GM12878 (cell line): Measurements from ENCODE around the gene KNSTRN. TPM values are rescaled to one million over a fixed set of nuclear protein-coding genes. Genes with fewer than 3 reads are reported as not detected.
A peak's percentile ranks its signal among the peaks of the same experiment; 100 is the strongest.

Source experiments
- FOS ChIP-seq: IDR thresholded peaks from 3 replicates; pipeline ENCODE4 v1.6.1; 2011; ENCODE audit warnings: borderline replicate concordance; ENCODE audit not compliant: insufficient read length; ENCODE audit errors: extremely low read depth
- GABPA ChIP-seq: IDR thresholded peaks from 2 replicates; pipeline ENCODE4 v1.6.1; 2014; ENCODE audit warnings: antibody characterized with exemption, low read depth, mild to moderate bottlenecking, inconsistent platforms
- MYC ChIP-seq: IDR thresholded peaks from 2 replicates; pipeline ENCODE4 v1.6.1; 2011; ENCODE audit warnings: mild to moderate bottlenecking, low read length, moderate library complexity, inconsistent platforms; ENCODE audit not compliant: insufficient read depth, insufficient replicate concordance, insufficient read length, severe bottlenecking
- NR2F1 ChIP-seq: fragments of 450-650 bp; conservative IDR thresholded peaks from 2 replicates; pipeline ENCODE4 v1.6.1; 2017; ENCODE audit warnings: mild to moderate bottlenecking
- RELA ChIP-seq: fragments of 450-650 bp; IDR thresholded peaks from 2 replicates; pipeline ENCODE4 v1.8.0; 2014; ENCODE audit warnings: borderline replicate concordance; ENCODE audit not compliant: partially characterized antibody
- SIX5 ChIP-seq: IDR thresholded peaks from 2 replicates; pipeline ENCODE4 v1.6.1; 2011; ENCODE audit warnings: mild to moderate bottlenecking, low read depth, low read length, moderate library complexity; ENCODE audit not compliant: severe bottlenecking
- SPI1 ChIP-seq: IDR thresholded peaks from 2 replicates; pipeline ENCODE4 v1.6.1; 2011; ENCODE audit warnings: low read depth, mild to moderate bottlenecking, low read length, moderate library complexity, borderline replicate concordance; ENCODE audit not compliant: insufficient read depth
- polyA plus RNA-seq, 11 experiments: library from polyadenylated mRNA; depleted of rRNA in 4 of 11; unstranded in 6 of 11; stranded (reverse) in 5 of 11; fragments of >200 nt; fragmentation: Nextera tagmentation in 4 of 11; fragmentation: Illumina TruSeq in 1 of 11; extraction: Ambion mirVana in 4 of 11; extraction: Trizol in 1 of 11; gene quantifications; 1 replicate in 1 of 11; 2 replicates in 10 of 11; pipeline versions ENCODE4 v1.2.1 to v1.2.3, GENCODE V29; 2011 to 2016; ENCODE audit warnings: inconsistent platforms in 2 of 11, missing spikeins in 2 of 11, low read depth in 1 of 11
- total RNA-seq, 4 experiments: library from RNA; depleted of rRNA in 3 of 4; stranded (reverse); fragments of >200 nt in 3 of 4; fragmentation: Illumina TruSeq in 1 of 4; extraction: Trizol in 1 of 4; gene quantifications; 2 replicates each; pipeline versions ENCODE4 v1.2.1 to v1.2.3, GENCODE V29; 2013 to 2021
- TF ChIP-seq, protein P1 (sequence below): IDR thresholded peaks from 2 replicates; pipeline ENCODE4 v1.6.1; 2011; ENCODE audit warnings: mild to moderate bottlenecking, low read depth, low read length, moderate library complexity; ENCODE audit not compliant: insufficient replicate concordance
- TF ChIP-seq, protein P2 (sequence below): fragments of 450-650 bp; IDR thresholded peaks from 2 replicates; pipeline ENCODE4 v1.6.1; 2017; ENCODE audit warnings: mild to moderate bottlenecking, moderate library complexity
- TF ChIP-seq, protein P3 (sequence below): fragments of 450-650 bp; formaldehyde crosslinking; IDR thresholded peaks from 2 replicates; pipeline ENCODE4 v1.4.0; 2022; ENCODE audit warnings: mild to moderate bottlenecking, moderate library complexity
- TF ChIP-seq, protein P4 (sequence below): fragments of 450-650 bp; IDR thresholded peaks from 2 replicates; pipeline ENCODE4 v1.6.1; 2017; ENCODE audit warnings: mild to moderate bottlenecking, low read depth, inconsistent platforms; ENCODE audit not compliant: poor library complexity, severe bottlenecking
- TF ChIP-seq, protein P5 (sequence below): fragments of 450-650 bp; IDR thresholded peaks from 2 replicates; pipeline ENCODE4 v1.6.1; 2016; ENCODE audit warnings: mild to moderate bottlenecking

The KNSTRN gene
- total and polyA plus RNA-seq, 10 of the 15 experiments (the other 5 are each of a cell fraction or from before 2014, with no cell fraction given): 30.3 to 72.1 (median 47.1) TPM

DNA sequence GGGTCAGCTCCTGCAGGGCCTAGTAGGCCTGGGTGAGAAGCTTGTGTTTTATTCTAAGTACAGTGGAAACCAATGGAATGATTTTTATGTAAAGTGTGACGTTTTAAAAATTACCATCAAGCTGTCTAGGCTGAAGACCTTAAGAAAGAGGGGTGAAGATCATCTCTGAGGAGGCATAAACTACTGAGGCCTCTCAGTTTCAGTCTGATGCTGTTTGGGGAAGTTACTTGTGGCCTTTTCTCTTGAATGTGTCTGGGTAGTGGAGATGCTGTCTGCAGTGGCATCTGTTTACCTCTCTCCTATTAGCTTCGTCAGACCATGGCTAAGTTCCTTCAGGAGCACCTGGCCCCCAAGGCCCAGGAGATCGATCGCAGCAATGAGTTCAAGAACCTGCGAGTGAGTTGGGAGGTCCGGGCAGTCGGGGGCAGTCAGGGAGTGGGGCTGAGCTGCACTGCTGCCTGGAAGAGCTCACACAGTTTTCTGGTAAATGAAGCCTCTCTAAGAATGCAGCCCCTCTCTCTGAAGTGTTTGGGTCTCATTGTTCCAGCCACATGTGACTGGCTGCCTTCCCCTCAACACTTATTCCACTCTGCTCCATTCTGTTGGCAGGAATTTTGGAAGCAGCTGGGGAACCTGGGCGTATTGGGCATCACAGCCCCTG lies 24.9 kb downstream of the KNSTRN start (continued):
- TF ChIP-seq SPI1 (no peak), MYC (no peak), RELA (no peak), GABPA (no peak), SIX5 (no peak), NR2F1 (0 out of 2 replicates have a peak, but pooled peaks have one; percentile 19), FOS (no peak)
- TF ChIP-seq, protein P1, sequence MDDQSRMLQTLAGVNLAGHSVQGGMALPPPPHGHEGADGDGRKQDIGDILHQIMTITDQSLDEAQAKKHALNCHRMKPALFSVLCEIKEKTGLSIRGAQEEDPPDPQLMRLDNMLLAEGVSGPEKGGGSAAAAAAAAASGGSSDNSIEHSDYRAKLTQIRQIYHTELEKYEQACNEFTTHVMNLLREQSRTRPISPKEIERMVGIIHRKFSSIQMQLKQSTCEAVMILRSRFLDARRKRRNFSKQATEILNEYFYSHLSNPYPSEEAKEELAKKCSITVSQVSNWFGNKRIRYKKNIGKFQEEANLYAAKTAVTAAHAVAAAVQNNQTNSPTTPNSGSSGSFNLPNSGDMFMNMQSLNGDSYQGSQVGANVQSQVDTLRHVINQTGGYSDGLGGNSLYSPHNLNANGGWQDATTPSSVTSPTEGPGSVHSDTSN: no peak
- TF ChIP-seq, protein P2, sequence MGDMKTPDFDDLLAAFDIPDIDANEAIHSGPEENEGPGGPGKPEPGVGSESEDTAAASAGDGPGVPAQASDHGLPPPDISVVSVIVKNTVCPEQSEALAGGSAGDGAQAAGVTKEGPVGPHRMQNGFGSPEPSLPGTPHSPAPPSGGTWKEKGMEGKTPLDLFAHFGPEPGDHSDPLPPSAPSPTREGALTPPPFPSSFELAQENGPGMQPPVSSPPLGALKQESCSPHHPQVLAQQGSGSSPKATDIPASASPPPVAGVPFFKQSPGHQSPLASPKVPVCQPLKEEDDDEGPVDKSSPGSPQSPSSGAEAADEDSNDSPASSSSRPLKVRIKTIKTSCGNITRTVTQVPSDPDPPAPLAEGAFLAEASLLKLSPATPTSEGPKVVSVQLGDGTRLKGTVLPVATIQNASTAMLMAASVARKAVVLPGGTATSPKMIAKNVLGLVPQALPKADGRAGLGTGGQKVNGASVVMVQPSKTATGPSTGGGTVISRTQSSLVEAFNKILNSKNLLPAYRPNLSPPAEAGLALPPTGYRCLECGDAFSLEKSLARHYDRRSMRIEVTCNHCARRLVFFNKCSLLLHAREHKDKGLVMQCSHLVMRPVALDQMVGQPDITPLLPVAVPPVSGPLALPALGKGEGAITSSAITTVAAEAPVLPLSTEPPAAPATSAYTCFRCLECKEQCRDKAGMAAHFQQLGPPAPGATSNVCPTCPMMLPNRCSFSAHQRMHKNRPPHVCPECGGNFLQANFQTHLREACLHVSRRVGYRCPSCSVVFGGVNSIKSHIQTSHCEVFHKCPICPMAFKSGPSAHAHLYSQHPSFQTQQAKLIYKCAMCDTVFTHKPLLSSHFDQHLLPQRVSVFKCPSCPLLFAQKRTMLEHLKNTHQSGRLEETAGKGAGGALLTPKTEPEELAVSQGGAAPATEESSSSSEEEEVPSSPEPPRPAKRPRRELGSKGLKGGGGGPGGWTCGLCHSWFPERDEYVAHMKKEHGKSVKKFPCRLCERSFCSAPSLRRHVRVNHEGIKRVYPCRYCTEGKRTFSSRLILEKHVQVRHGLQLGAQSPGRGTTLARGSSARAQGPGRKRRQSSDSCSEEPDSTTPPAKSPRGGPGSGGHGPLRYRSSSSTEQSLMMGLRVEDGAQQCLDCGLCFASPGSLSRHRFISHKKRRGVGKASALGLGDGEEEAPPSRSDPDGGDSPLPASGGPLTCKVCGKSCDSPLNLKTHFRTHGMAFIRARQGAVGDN: no peak
- TF ChIP-seq, protein P3, sequence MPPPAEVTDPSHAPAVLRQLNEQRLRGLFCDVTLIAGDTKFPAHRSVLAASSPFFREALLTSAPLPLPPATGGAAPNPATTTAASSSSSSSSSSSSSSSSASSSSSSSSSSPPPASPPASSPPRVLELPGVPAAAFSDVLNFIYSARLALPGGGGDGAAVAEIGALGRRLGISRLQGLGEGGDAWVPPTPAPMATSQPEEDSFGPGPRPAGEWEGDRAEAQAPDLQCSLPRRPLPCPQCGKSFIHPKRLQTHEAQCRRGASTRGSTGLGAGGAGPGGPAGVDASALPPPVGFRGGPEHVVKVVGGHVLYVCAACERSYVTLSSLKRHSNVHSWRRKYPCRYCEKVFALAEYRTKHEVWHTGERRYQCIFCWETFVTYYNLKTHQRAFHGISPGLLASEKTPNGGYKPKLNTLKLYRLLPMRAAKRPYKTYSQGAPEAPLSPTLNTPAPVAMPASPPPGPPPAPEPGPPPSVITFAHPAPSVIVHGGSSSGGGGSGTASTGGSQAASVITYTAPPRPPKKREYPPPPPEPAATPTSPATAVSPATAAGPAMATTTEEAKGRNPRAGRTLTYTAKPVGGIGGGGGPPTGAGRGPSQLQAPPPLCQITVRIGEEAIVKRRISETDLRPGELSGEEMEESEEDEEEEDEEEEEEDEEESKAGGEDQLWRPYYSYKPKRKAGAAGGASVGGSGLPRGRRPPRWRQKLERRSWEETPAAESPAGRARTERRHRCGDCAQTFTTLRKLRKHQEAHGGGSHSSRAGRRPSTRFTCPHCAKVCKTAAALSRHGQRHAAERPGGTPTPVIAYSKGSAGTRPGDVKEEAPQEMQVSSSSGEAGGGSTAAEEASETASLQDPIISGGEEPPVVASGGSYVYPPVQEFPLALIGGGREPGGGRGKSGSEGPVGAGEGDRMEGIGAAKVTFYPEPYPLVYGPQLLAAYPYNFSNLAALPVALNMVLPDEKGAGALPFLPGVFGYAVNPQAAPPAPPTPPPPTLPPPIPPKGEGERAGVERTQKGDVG (CRISPR knock-in tag): no peak
- TF ChIP-seq, protein P4, sequence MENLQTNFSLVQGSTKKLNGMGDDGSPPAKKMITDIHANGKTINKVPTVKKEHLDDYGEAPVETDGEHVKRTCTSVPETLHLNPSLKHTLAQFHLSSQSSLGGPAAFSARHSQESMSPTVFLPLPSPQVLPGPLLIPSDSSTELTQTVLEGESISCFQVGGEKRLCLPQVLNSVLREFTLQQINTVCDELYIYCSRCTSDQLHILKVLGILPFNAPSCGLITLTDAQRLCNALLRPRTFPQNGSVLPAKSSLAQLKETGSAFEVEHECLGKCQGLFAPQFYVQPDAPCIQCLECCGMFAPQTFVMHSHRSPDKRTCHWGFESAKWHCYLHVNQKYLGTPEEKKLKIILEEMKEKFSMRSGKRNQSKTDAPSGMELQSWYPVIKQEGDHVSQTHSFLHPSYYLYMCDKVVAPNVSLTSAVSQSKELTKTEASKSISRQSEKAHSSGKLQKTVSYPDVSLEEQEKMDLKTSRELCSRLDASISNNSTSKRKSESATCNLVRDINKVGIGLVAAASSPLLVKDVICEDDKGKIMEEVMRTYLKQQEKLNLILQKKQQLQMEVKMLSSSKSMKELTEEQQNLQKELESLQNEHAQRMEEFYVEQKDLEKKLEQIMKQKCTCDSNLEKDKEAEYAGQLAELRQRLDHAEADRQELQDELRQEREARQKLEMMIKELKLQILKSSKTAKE: peak; percentile 56
- TF ChIP-seq, protein P5, sequence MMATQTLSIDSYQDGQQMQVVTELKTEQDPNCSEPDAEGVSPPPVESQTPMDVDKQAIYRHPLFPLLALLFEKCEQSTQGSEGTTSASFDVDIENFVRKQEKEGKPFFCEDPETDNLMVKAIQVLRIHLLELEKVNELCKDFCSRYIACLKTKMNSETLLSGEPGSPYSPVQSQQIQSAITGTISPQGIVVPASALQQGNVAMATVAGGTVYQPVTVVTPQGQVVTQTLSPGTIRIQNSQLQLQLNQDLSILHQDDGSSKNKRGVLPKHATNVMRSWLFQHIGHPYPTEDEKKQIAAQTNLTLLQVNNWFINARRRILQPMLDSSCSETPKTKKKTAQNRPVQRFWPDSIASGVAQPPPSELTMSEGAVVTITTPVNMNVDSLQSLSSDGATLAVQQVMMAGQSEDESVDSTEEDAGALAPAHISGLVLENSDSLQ: 0 out of 2 replicates have a peak, but pooled peaks have one; percentile 5
